HG03103 (cell line): ENCODE results near the gene POLD1.

ENCODE experiments used
- ATAC-seq: cut with Tn5 transposase; IDR thresholded peaks from one replicate; pipeline ENCODE4 v1.9.1; 2021; ENCODE audit warnings: low read depth; ENCODE audit not compliant: unreplicated experiment

Gene POLD1

DNA sequence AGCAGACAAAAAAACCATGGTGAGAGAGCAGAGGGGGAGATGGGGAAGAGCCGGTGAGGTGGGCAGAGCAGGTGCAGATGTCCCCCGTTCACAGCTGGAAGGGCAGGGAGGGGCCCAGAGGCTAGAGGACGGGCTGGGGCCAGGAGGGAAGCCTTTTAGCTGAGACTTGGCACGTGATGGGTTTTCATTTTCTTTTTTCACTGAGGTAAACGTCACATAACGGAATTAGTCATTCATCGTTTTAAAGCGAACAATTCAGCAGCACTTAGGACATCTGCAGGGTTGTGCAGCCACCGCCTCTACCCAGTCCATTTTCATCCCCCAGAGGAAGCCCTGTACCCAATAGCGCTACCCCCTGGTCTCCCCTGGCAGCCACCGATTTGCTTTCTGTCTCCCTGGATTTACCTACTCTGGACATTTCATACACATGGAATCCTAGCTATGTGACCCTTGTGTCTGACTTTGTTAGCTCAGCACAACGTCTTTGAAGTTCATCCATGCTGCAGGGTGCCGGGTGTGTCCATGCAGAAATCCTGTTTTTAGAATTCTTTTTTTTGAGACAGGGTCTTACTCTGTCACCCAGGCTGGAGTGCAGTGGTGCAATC is 76.1 kb downstream of the POLD1 start:
- no peak for ATAC-seq

- ATAC-seq = no peak
Observed at GRCh38 chr19:50461066-50461875, 77.1 kb downstream of the POLD1 start.

DNA sequence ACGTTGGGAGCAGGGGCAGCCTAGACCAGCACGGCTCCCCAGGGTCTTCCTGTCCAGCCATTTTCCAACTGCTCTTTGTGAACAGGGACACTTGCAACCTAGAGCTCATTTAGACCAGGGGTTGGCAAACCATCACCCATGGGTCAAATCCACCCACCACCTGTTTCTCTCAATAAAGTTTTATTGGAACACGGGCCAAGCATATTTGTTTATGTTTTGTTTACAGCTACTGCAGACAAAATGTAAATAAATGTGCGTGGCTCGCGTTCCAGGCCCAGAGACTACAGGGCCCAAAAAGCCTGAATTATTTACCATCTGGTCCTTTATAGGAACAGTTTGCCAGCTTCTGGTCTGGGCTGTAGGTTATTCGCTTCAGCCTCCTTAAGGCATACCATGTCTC is 78.8 kb downstream of the POLD1 start:
- no peak for ATAC-seq

DNA sequence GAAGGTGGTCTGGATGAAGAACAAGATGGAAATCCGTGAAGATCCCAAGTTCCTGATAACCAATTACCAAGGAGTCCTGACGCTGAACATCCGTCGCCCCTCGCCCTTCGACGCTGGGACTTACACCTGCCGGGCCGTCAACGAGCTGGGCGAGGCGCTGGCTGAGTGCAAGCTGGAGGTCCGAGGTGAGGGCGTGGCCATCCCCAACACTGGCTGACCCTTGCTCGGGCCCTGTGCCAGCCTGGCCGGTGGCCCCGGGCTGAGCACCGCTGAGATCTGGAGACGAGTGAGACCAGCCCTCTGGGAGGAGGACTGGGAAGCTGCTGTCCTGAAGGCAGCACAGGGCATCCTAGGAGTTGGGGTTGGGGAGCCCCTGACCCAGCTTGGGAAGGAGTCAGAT is 80.2 kb downstream of the POLD1 start:
- ATAC-seq = no peak

GRCh38 chr19:50465000-50465399 is 80.9 kb downstream of the POLD1 start:
- no peak for ATAC-seq

- no peak for ATAC-seq
Observed at GRCh38 chr19:50465986-50466705, 82.0 kb downstream of the POLD1 start.

- no peak for ATAC-seq
Observed at GRCh38 chr19:50466706-50467039, 82.5 kb downstream of the POLD1 start.

GRCh38 chr19:50467566-50467965 is 83.4 kb downstream of the POLD1 start:
- ATAC-seq = no peak
